OCI-LY7 (cell line): Measurements from ENCODE around the gene FKBP2. TPM values are rescaled to one million over a fixed set of nuclear protein-coding genes. Genes with fewer than 3 reads are reported as not detected.

Experiments
- BruUV-seq: library from RNA; stranded (reverse); fragments of 400-500 nt; replicated peaks from 2 replicates; lab custom pipeline; 2021; lab: Mats Ljungman, UMichigan
- CTCF ChIA-PET: fragments of 300-600 bp; sonication (Branson Sonifier 250); formaldehyde crosslinking; loops from one replicate; lab custom pipeline; 2022; ENCODE audit warnings: antibody characterized with exemption; ENCODE audit not compliant: unreplicated experiment; lab: Charles Lee
- POLR2A ChIA-PET: fragments of 300-600 bp; sonication (Branson Sonifier 250); formaldehyde crosslinking; loops from one replicate; lab custom pipeline; 2022; ENCODE audit warnings: antibody characterized with exemption; lab: Charles Lee
- DNase-seq: peaks from one replicate; pipeline ENCODE4 v3.0.0-alpha.2; 2015; ENCODE audit warnings: low spot score
- H2AFZ ChIP-seq: fragments of 200-600 bp; sonication (generic), shearing (Covaris generic); 2 replicates; pipeline ENCODE4 v1.6.1; 2014; ENCODE audit warnings: mild to moderate bottlenecking, antibody characterized with exemption, low read length, moderate library complexity
- H3K27ac ChIP-seq: fragments of 200-600 bp; sonication (generic); 2 replicates; pipeline ENCODE4 v1.5.1; 2014; ENCODE audit warnings: mixed run types, low read depth, mild to moderate bottlenecking, moderate library complexity, low read length, inconsistent platforms; ENCODE audit not compliant: poor library complexity, severe bottlenecking
- H3K36me3 ChIP-seq: fragments of 200-600 bp; sonication (generic); 2 replicates; pipeline ENCODE4 v1.6.1; 2014; ENCODE audit warnings: mild to moderate bottlenecking, antibody characterized with exemption, low read length, moderate library complexity, mixed read lengths; ENCODE audit not compliant: insufficient read depth
- H3K4me1 ChIP-seq: fragments of 200-600 bp; sonication (generic); 2 replicates; pipeline ENCODE4 v1.5.1; 2014; ENCODE audit warnings: mild to moderate bottlenecking, low read length; ENCODE audit not compliant: insufficient read depth, poor library complexity, severe bottlenecking
- H3K4me2 ChIP-seq: fragments of 200-600 bp; sonication (generic); 2 replicates; pipeline ENCODE4 v1.6.1; 2014; ENCODE audit warnings: mild to moderate bottlenecking, low read length
- H3K4me3 ChIP-seq: fragments of 200-600 bp; sonication (generic); 2 replicates; pipeline ENCODE4 v1.5.1; 2014; ENCODE audit warnings: mild to moderate bottlenecking, low read depth, low read length; ENCODE audit not compliant: poor library complexity, severe bottlenecking
- H3K79me2 ChIP-seq: fragments of 200-600 bp; sonication (generic); 2 replicates; pipeline ENCODE4 v1.6.1; 2016; ENCODE audit warnings: low read depth, mild to moderate bottlenecking, low read length, moderate library complexity, mixed read lengths; ENCODE audit not compliant: insufficient read depth
- H3K9me2 ChIP-seq: fragments of 200-600 bp; sonication (generic); 2 replicates; pipeline ENCODE4 v1.6.1; 2016; ENCODE audit warnings: mild to moderate bottlenecking, low read length, mixed read lengths; ENCODE audit not compliant: insufficient read depth
- H3K9me3 ChIP-seq: fragments of 200-600 bp; sonication (generic); 2 replicates; pipeline ENCODE4 v1.6.1; 2014; ENCODE audit warnings: mild to moderate bottlenecking, mixed run types, low read length, mixed read lengths
- H4K20me1 ChIP-seq: fragments of 200-600 bp; sonication (generic); 2 replicates; pipeline ENCODE4 v1.6.1; 2014; ENCODE audit warnings: mild to moderate bottlenecking, antibody characterized with exemption, low read length, moderate library complexity, mixed read lengths; ENCODE audit not compliant: insufficient read depth
- CTCF ChIP-seq: fragments of 200-600 bp; sonication (generic); conservative IDR thresholded peaks from 2 replicates; pipeline ENCODE4 v1.5.1; 2014; ENCODE audit warnings: mild to moderate bottlenecking, antibody characterized with exemption, low read length, moderate library complexity, mixed read lengths
- EZH2phosphoT487 ChIP-seq: fragments of 200-600 bp; sonication (generic); IDR thresholded peaks from 2 replicates; pipeline ENCODE4 v1.6.1; 2018; ENCODE audit warnings: low read depth, borderline replicate concordance, mild to moderate bottlenecking, mixed run types, antibody characterized with exemption, low read length, moderate library complexity, mixed read lengths
- intact Hi-C: fragments of 100-400 bp; cut with micrococcal nuclease; formaldehyde crosslinking; loops from one replicate; pipeline ENCODE4 v1.10.0; 2022; ENCODE audit not compliant: unreplicated experiment
- total RNA-seq, 2 experiments: library from RNA; depleted of rRNA in 1 of 2; stranded (reverse); fragments of >200 nt in 1 of 2; shearing (Covaris generic) in 1 of 2; gene quantifications; 2 replicates each; pipeline ENCODE4 v1.2.3, GENCODE V29; 2014 to 2022

Gene FKBP2
- total RNA-seq, 2 experiments from 2014 or later: 45.5 to 57.3 TPM

GRCh38 chr11:64291752-64292459 is 51.0 kb downstream of the FKBP2 start:
- no peak overlapping the region for H3K27ac ChIP-seq
- H3K4me3 ChIP-seq: no peak overlapping the region
- TF ChIP-seq CTCF (no peak), EZH2phosphoT487 (no peak)
- POLR2A ChIA-PET: no interaction called here
- no peak for DNase-seq
- intact Hi-C loops: no loop called here
- CTCF ChIA-PET: no interaction called here
- H3K4me1 ChIP-seq: no peaks in the 10 kb centered on the region
- H3K4me2 ChIP-seq: no peak overlapping the region
- no TSS peak for BruUV-seq
- H3K36me3 ChIP-seq: no peaks in the 10 kb centered on the region
- H3K79me2 ChIP-seq: no peaks in the 10 kb centered on the region
- H4K20me1 ChIP-seq: no peaks in the 10 kb centered on the region
- H2AFZ ChIP-seq: no peak overlapping the region
- H3K9me2 ChIP-seq: no peaks in the 10 kb centered on the region
- no peaks in the 10 kb centered on the region for H3K9me3 ChIP-seq

- CTCF ChIA-PET: no interaction called here
- Histone ChIP-seq H4K20me1 (no peaks in the 10 kb centered on the region), H3K9me3 (no peaks in the 10 kb centered on the region), H3K9me2 (no peaks in the 10 kb centered on the region), H3K36me3 (no peaks in the 10 kb centered on the region), H3K79me2 (no peaks in the 10 kb centered on the region), H3K27ac (no peak overlapping the region), H2AFZ (no peak overlapping the region), H3K4me3 (no peak overlapping the region), H3K4me2 (no peak overlapping the region), H3K4me1 (no peaks in the 10 kb centered on the region)
- intact Hi-C loops: no loop called here
- DNase-seq: no peak
- TF ChIP-seq EZH2phosphoT487 (no peak), CTCF (no peak)
- POLR2A ChIA-PET: no interaction called here
- BruUV-seq: no TSS peak
Measured at GRCh38 chr11:64292460-64293254, 51.8 kb downstream of the FKBP2 start.

Other genes starting within 250 kb of the FKBP2 start
- gene FLRT1, start 205.2 kb upstream of the FKBP2 start, total RNA-seq (2014; rRNA removed; shearing (Covaris generic)): not detected in 2 replicates
- gene FLRT1, start 205.2 kb upstream of the FKBP2 start, total RNA-seq (2022): 0.11 TPM in 1 of 2 replicates, not detected in the other
- gene MACROD1, start 75.0 kb upstream of the FKBP2 start, total RNA-seq (2014; rRNA removed; shearing (Covaris generic)): 24.8 and 25.4 TPM in 2 replicates
- 14.4 and 14.7 TPM in 2 replicates for gene MACROD1, start 75.0 kb upstream of the FKBP2 start, total RNA-seq (2022)
- 271 and 309 TPM in 2 replicates for gene STIP1, start 54.9 kb upstream of the FKBP2 start, total RNA-seq (2014; rRNA removed; shearing (Covaris generic))
- 186 and 240 TPM in 2 replicates for gene STIP1, start 54.9 kb upstream of the FKBP2 start, total RNA-seq (2022)
- gene FERMT3, start 34.4 kb upstream of the FKBP2 start, total RNA-seq (2014; rRNA removed; shearing (Covaris generic)): 116 and 120 TPM in 2 replicates
- gene FERMT3, start 34.4 kb upstream of the FKBP2 start, total RNA-seq (2022): 167 and 201 TPM in 2 replicates
- gene TRPT1, start 14.9 kb upstream of the FKBP2 start, total RNA-seq (2014; rRNA removed; shearing (Covaris generic)): 35.7 and 49.0 TPM in 2 replicates
- gene TRPT1, start 14.9 kb upstream of the FKBP2 start, total RNA-seq (2022): 40.1 and 40.6 TPM in 2 replicates
- 54.6 and 81.4 TPM in 2 replicates for gene NUDT22, start 14.8 kb upstream of the FKBP2 start, total RNA-seq (2014; rRNA removed; shearing (Covaris generic))
- gene NUDT22, start 14.8 kb upstream of the FKBP2 start, total RNA-seq (2022): 98.4 and 100 TPM in 2 replicates
- 14.1 and 19.2 TPM in 2 replicates for gene DNAJC4, start 10.5 kb upstream of the FKBP2 start, total RNA-seq (2014; rRNA removed; shearing (Covaris generic))
- gene DNAJC4, start 10.5 kb upstream of the FKBP2 start, total RNA-seq (2022): 42.4 and 56.0 TPM in 2 replicates
- gene VEGFB, start 6.5 kb upstream of the FKBP2 start, total RNA-seq (2014; rRNA removed; shearing (Covaris generic)): 35.3 and 46.3 TPM in 2 replicates
- 59.6 and 60.8 TPM in 2 replicates for gene VEGFB, start 6.5 kb upstream of the FKBP2 start, total RNA-seq (2022)
- gene PPP1R14B, start 5.8 kb downstream of the FKBP2 start, total RNA-seq (2014; rRNA removed; shearing (Covaris generic)): 198 and 219 TPM in 2 replicates
- 207 and 223 TPM in 2 replicates for gene PPP1R14B, start 5.8 kb downstream of the FKBP2 start, total RNA-seq (2022)
- 7.6 and 8.6 TPM in 2 replicates for gene PLCB3, start 10.4 kb downstream of the FKBP2 start, total RNA-seq (2014; rRNA removed; shearing (Covaris generic))
- gene PLCB3, start 10.4 kb downstream of the FKBP2 start, total RNA-seq (2022): 10.3 and 12.4 TPM in 2 replicates
- 43.3 and 74.2 TPM in 2 replicates for gene BAD, start 43.6 kb downstream of the FKBP2 start, total RNA-seq (2014; rRNA removed; shearing (Covaris generic))
- gene BAD, start 43.6 kb downstream of the FKBP2 start, total RNA-seq (2022): 19.3 and 21.2 TPM in 2 replicates
- 18.3 and 19.5 TPM in 2 replicates for gene GPR137, start 44.8 kb downstream of the FKBP2 start, total RNA-seq (2014; rRNA removed; shearing (Covaris generic))
- 49.6 and 52.3 TPM in 2 replicates for gene GPR137, start 44.8 kb downstream of the FKBP2 start, total RNA-seq (2022)
- 0.95 TPM in 1 of 2 replicates, not detected in the other for gene KCNK4, start 50.2 kb downstream of the FKBP2 start, total RNA-seq (2014; rRNA removed; shearing (Covaris generic))
- gene KCNK4, start 50.2 kb downstream of the FKBP2 start, total RNA-seq (2022): 0.80 and 0.92 TPM in 2 replicates
- 0.38 and 3.2 TPM in 2 replicates for gene CATSPERZ, start 59.3 kb downstream of the FKBP2 start, total RNA-seq (2014; rRNA removed; shearing (Covaris generic))
- gene CATSPERZ, start 59.3 kb downstream of the FKBP2 start, total RNA-seq (2022): 1.4 TPM in 1 of 2 replicates, not detected in the other
- gene ESRRA, start 64.4 kb downstream of the FKBP2 start, total RNA-seq (2014; rRNA removed; shearing (Covaris generic)): 28.6 and 42.3 TPM in 2 replicates
- 44.9 and 57.8 TPM in 2 replicates for gene ESRRA, start 64.4 kb downstream of the FKBP2 start, total RNA-seq (2022)
- gene TRMT112, start 76.5 kb downstream of the FKBP2 start, total RNA-seq (2014; rRNA removed; shearing (Covaris generic)): 322 and 414 TPM in 2 replicates
- gene TRMT112, start 76.5 kb downstream of the FKBP2 start, total RNA-seq (2022): 198 and 205 TPM in 2 replicates
- 177 and 200 TPM in 2 replicates for gene PRDX5, start 77.0 kb downstream of the FKBP2 start, total RNA-seq (2014; rRNA removed; shearing (Covaris generic))
- 168 and 217 TPM in 2 replicates for gene PRDX5, start 77.0 kb downstream of the FKBP2 start, total RNA-seq (2022)
- gene CCDC88B, start 99.1 kb downstream of the FKBP2 start, total RNA-seq (2014; rRNA removed; shearing (Covaris generic)): 40.7 and 44.1 TPM in 2 replicates
- 61.5 and 67.2 TPM in 2 replicates for gene CCDC88B, start 99.1 kb downstream of the FKBP2 start, total RNA-seq (2022)
- 9.0 and 16.7 TPM in 2 replicates for gene RPS6KA4, start 118.1 kb downstream of the FKBP2 start, total RNA-seq (2014; rRNA removed; shearing (Covaris generic))
- 11.0 and 13.4 TPM in 2 replicates for gene RPS6KA4, start 118.1 kb downstream of the FKBP2 start, total RNA-seq (2022)